Measurements from ENCODE around the gene OLFM2.

OLFM2 gene

GRCh38 chr19:9914315-9915207 lies 21.8 kb downstream of the OLFM2 start:
- DNase-seq (ENCODE audit: low read depth in 1 of 2, low spot score in 1 of 2): peak; percentile 46 to 79
- Histone ChIP-seq H3K27ac (replicated peaks) (no peak overlapping the region), H3K4me3 (replicated peaks; ENCODE audit: insufficient read depth, low read length) (peak overlapping the region; percentile 31), H3K27me3 (ENCODE audit: insufficient read depth, poor library complexity, severe bottlenecking) (peaks cover 28% of the 10 kb centered on the region)
- TF ChIP-seq REST (IDR thresholded peaks at IDR 0.05; ENCODE audit: insufficient replicate concordance, low read depth): no peak
- TF ChIP-seq SPI1 (IDR thresholded peaks at IDR 0.05; ENCODE audit: borderline replicate concordance, low read depth): no peak
- TF ChIP-seq POLR2AphosphoS5 (IDR thresholded peaks at IDR 0.05; ENCODE audit: low read depth): no peak
- no peak for TF ChIP-seq GABPA (IDR thresholded peaks at IDR 0.05; ENCODE audit: low read depth)
- TF ChIP-seq CTCF (IDR thresholded peaks at IDR 0.05; ENCODE audit: insufficient read depth, low read length): no peak

GRCh38 chr19:9914001-9914314 lies 22.4 kb downstream of the OLFM2 start:
- Histone ChIP-seq H3K4me3 (replicated peaks; ENCODE audit: insufficient read depth, low read length) (peak overlapping the region; percentile 31), H3K27ac (replicated peaks) (no peak overlapping the region), H3K27me3 (ENCODE audit: insufficient read depth, poor library complexity, severe bottlenecking) (peaks cover 31% of the 10 kb centered on the region)
- TF ChIP-seq POLR2AphosphoS5 (IDR thresholded peaks at IDR 0.05; ENCODE audit: low read depth): no peak
- TF ChIP-seq SPI1 (IDR thresholded peaks at IDR 0.05; ENCODE audit: borderline replicate concordance, low read depth): no peak
- no peak for TF ChIP-seq GABPA (IDR thresholded peaks at IDR 0.05; ENCODE audit: low read depth)
- TF ChIP-seq REST (IDR thresholded peaks at IDR 0.05; ENCODE audit: insufficient replicate concordance, low read depth): no peak
- TF ChIP-seq CTCF (IDR thresholded peaks at IDR 0.05; ENCODE audit: insufficient read depth, low read length): no peak
- no peak for DNase-seq (ENCODE audit: low read depth in 1 of 2, low spot score in 1 of 2)

- Histone ChIP-seq H3K27me3 (ENCODE audit: insufficient read depth, poor library complexity, severe bottlenecking) (peaks cover 31% of the 10 kb centered on the region), H3K27ac (replicated peaks) (no peak overlapping the region), H3K4me3 (replicated peaks; ENCODE audit: insufficient read depth, low read length) (no peak overlapping the region; the same call in 1 of the 2 replicates)
- TF ChIP-seq SPI1 (IDR thresholded peaks at IDR 0.05; ENCODE audit: borderline replicate concordance, low read depth): no peak
- TF ChIP-seq REST (IDR thresholded peaks at IDR 0.05; ENCODE audit: insufficient replicate concordance, low read depth): no peak
- TF ChIP-seq GABPA (IDR thresholded peaks at IDR 0.05; ENCODE audit: low read depth): no peak
- no peak for TF ChIP-seq CTCF (IDR thresholded peaks at IDR 0.05; ENCODE audit: insufficient read depth, low read length)
- no peak for TF ChIP-seq POLR2AphosphoS5 (IDR thresholded peaks at IDR 0.05; ENCODE audit: low read depth)
- no peak for DNase-seq (ENCODE audit: low read depth in 1 of 2, low spot score in 1 of 2)
Measured at GRCh38 chr19:9913237-9914000, 22.9 kb downstream of the OLFM2 start.
